ENCODE results near the gene SYNE4. TPM values are rescaled to one million over a fixed set of nuclear protein-coding genes. Genes with fewer than 3 reads are reported as not detected.

Gene SYNE4
- total and polyA plus RNA-seq, 2 of the 13 experiments (the other 11 are each of a cell fraction or from before 2014, with no cell fraction given), result 13.7 to 23.0 TPM

DNA sequence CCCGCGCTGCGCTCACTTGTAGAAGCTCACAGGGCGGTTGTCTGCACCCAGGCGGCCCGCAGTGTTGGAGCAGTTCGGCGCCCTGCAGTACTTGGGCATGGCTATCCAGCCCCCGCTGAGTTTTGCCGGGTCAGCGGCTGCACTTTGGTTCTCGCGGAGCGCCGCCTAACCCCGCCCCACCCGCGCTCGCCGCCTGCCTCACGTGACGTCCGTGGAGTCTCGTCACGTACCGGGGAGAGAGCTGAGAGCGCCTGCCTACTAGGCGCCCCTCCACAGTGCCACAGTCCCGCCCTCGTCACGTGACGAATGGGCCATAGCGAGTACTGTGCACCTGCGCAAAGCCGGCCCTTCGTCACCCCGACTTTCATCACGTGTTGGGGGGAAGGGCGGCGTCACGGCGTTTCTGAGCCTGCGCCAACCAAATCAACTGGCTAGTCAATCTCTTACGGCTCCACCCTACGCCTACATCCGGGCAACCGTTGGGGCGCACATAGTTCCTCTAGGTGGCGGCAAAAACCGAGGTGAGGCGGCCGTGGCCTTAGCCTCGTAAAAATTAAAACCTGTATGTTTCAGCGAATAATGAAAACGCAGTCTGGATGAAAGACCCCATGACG lies 45.6 kb upstream of the SYNE4 start, which contains the start of gene THAP8 (continued):
- peak; percentile 21; the same call in 1 of the 2 replicates for TF ChIP-seq ZFP36L1 (CRISPR knock-in tag; IDR thresholded peaks at IDR 0.05)
- no peak for TF ChIP-seq POLR2AphosphoS2 (IDR thresholded peaks at IDR 0.05; ENCODE audit: low read depth, low read length)
- 0 out of 2 replicates have a peak, but pooled peaks have one; percentile 56 for TF ChIP-seq ZMYM2 (CRISPR knock-in tag; IDR thresholded peaks at IDR 0.05)
- peak; percentile 87 for TF ChIP-seq YEATS4 (CRISPR knock-in tag; IDR thresholded peaks at IDR 0.05; ENCODE audit: borderline replicate concordance)
- TF ChIP-seq, protein P1, sequence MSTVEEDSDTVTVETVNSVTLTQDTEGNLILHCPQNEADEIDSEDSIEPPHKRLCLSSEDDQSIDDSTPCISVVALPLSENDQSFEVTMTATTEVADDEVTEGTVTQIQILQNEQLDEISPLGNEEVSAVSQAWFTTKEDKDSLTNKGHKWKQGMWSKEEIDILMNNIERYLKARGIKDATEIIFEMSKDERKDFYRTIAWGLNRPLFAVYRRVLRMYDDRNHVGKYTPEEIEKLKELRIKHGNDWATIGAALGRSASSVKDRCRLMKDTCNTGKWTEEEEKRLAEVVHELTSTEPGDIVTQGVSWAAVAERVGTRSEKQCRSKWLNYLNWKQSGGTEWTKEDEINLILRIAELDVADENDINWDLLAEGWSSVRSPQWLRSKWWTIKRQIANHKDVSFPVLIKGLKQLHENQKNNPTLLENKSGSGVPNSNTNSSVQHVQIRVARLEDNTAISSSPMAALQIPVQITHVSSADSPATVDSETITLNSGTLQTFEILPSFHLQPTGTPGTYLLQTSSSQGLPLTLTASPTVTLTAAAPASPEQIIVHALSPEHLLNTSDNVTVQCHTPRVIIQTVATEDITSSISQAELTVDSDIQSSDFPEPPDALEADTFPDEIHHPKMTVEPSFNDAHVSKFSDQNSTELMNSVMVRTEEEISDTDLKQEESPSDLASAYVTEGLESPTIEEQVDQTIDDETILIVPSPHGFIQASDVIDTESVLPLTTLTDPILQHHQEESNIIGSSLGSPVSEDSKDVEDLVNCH (CRISPR knock-in tag; IDR thresholded peaks at IDR 0.05), result peak; percentile 90; the same call in 1 of the 2 replicates
- TF ChIP-seq, protein P2, sequence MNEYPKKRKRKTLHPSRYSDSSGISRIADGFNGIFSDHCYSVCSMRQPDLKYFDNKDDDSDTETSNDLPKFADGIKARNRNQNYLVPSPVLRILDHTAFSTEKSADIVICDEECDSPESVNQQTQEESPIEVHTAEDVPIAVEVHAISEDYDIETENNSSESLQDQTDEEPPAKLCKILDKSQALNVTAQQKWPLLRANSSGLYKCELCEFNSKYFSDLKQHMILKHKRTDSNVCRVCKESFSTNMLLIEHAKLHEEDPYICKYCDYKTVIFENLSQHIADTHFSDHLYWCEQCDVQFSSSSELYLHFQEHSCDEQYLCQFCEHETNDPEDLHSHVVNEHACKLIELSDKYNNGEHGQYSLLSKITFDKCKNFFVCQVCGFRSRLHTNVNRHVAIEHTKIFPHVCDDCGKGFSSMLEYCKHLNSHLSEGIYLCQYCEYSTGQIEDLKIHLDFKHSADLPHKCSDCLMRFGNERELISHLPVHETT (CRISPR knock-in tag; conservative IDR thresholded peaks at IDR 0.05), result peak; percentile 91
- TF ChIP-seq, protein P3, sequence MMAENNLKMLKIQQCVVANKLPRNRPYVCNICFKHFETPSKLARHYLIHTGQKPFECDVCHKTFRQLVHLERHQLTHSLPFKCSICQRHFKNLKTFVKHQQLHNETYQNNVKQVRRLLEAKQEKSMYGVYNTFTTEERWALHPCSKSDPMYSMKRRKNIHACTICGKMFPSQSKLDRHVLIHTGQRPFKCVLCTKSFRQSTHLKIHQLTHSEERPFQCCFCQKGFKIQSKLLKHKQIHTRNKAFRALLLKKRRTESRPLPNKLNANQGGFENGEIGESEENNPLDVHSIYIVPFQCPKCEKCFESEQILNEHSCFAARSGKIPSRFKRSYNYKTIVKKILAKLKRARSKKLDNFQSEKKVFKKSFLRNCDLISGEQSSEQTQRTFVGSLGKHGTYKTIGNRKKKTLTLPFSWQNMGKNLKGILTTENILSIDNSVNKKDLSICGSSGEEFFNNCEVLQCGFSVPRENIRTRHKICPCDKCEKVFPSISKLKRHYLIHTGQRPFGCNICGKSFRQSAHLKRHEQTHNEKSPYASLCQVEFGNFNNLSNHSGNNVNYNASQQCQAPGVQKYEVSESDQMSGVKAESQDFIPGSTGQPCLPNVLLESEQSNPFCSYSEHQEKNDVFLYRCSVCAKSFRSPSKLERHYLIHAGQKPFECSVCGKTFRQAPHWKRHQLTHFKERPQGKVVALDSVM (CRISPR knock-in tag; IDR thresholded peaks at IDR 0.05), result peak; percentile 41; the same call in 1 of the 2 replicates
- TF ChIP-seq ZNF572 (CRISPR knock-in tag; IDR thresholded peaks at IDR 0.05), result 0 out of 2 replicates have a peak, but pooled peaks have one; percentile 49
- TF ChIP-seq, protein P4, sequence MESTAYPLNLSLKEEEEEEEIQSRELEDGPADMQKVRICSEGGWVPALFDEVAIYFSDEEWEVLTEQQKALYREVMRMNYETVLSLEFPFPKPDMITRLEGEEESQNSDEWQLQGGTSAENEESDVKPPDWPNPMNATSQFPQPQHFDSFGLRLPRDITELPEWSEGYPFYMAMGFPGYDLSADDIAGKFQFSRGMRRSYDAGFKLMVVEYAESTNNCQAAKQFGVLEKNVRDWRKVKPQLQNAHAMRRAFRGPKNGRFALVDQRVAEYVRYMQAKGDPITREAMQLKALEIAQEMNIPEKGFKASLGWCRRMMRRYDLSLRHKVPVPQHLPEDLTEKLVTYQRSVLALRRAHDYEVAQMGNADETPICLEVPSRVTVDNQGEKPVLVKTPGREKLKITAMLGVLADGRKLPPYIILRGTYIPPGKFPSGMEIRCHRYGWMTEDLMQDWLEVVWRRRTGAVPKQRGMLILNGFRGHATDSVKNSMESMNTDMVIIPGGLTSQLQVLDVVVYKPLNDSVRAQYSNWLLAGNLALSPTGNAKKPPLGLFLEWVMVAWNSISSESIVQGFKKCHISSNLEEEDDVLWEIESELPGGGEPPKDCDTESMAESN (CRISPR knock-in tag; conservative IDR thresholded peaks at IDR 0.05), result peak; percentile 77
- TF ChIP-seq, protein P5, sequence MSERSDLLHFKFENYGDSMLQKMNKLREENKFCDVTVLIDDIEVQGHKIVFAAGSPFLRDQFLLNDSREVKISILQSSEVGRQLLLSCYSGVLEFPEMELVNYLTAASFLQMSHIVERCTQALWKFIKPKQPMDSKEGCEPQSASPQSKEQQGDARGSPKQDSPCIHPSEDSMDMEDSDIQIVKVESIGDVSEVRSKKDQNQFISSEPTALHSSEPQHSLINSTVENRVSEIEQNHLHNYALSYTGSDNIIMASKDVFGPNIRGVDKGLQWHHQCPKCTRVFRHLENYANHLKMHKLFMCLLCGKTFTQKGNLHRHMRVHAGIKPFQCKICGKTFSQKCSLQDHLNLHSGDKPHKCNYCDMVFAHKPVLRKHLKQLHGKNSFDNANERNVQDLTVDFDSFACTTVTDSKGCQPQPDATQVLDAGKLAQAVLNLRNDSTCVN (CRISPR knock-in tag; IDR thresholded peaks at IDR 0.05; ENCODE audit: borderline replicate concordance), result no peak; the same call in 1 of the 2 replicates
- TF ChIP-seq ZNF720 (CRISPR knock-in tag; IDR thresholded peaks at IDR 0.05), result no peak
- TF ChIP-seq RCOR2 (CRISPR knock-in tag; IDR thresholded peaks at IDR 0.05), result no peak
- no peak for TF ChIP-seq CENPT (CRISPR knock-in tag; IDR thresholded peaks at IDR 0.05; ENCODE audit: low read depth)
- TF ChIP-seq TBL1XR1 (IDR thresholded peaks at IDR 0.05; ENCODE audit: borderline replicate concordance, low read length, partially characterized antibody), result peak; percentile 16
- TF ChIP-seq, protein P6, sequence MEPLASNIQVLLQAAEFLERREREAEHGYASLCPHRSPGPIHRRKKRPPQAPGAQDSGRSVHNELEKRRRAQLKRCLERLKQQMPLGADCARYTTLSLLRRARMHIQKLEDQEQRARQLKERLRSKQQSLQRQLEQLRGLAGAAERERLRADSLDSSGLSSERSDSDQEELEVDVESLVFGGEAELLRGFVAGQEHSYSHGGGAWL (CRISPR knock-in tag; IDR thresholded peaks at IDR 0.05), result peak; percentile 89
- TF ChIP-seq ZNF17 (CRISPR knock-in tag; IDR thresholded peaks at IDR 0.05), result no peak

Data from HepG2 (cell line).